Measurements from ENCODE around the gene BMERB1. TPM values are rescaled to one million over a fixed set of nuclear protein-coding genes. Genes with fewer than 3 reads are reported as not detected.
A peak's percentile ranks its signal among the peaks of the same experiment; 100 is the strongest.
"Not testable (repeated sequence)": the region's sequence is repeated elsewhere in the genome, so short reads cannot be mapped to it uniquely, and the experiment has no call there.

Gene BMERB1
- total RNA-seq, 1 experiment from 2014 or later = 10.3 TPM

- no peak for DNase-seq (ENCODE audit: low read depth)
Observed at GRCh38 chr16:15553313-15554088, 119.1 kb downstream of the BMERB1 start.

GRCh38 chr16:15556130-15556529 lies 121.7 kb downstream of the BMERB1 start:
- no peak for DNase-seq (ENCODE audit: low read depth)

- DNase-seq (ENCODE audit: low read depth) = no peak
Observed at GRCh38 chr16:15557258-15557657, 122.9 kb downstream of the BMERB1 start.

GRCh38 chr16:15559176-15559575 lies 124.8 kb downstream of the BMERB1 start:
- no peak for DNase-seq (ENCODE audit: low read depth)

- DNase-seq (ENCODE audit: low read depth) = no peak
Observed at GRCh38 chr16:15564604-15565339, 130.4 kb downstream of the BMERB1 start.

GRCh38 chr16:15566095-15566494 lies 131.7 kb downstream of the BMERB1 start:
- no peak for DNase-seq (ENCODE audit: low read depth)

- DNase-seq (ENCODE audit: low read depth) = no peak
Observed at GRCh38 chr16:15567823-15568222, 133.4 kb downstream of the BMERB1 start.

GRCh38 chr16:15570666-15571065 lies 136.3 kb downstream of the BMERB1 start:
- not testable (repeated sequence) for DNase-seq (ENCODE audit: low read depth)

- DNase-seq (ENCODE audit: low read depth) = no peak
Observed at GRCh38 chr16:15571557-15571956, 137.2 kb downstream of the BMERB1 start.

GRCh38 chr16:15572329-15573001 lies 138.1 kb downstream of the BMERB1 start:
- peak; percentile 20 for DNase-seq (ENCODE audit: low read depth)

GRCh38 chr16:15573274-15573895 lies 139.0 kb downstream of the BMERB1 start:
- DNase-seq (ENCODE audit: low read depth) = no peak

GRCh38 chr16:15573896-15574613 lies 139.7 kb downstream of the BMERB1 start:
- not testable (repeated sequence) for DNase-seq (ENCODE audit: low read depth)

GRCh38 chr16:15574614-15574948 lies 140.2 kb downstream of the BMERB1 start:
- no peak for DNase-seq (ENCODE audit: low read depth)

GRCh38 chr16:15575293-15576049 lies 141.1 kb downstream of the BMERB1 start:
- no peak for DNase-seq (ENCODE audit: low read depth)

- DNase-seq (ENCODE audit: low read depth) = no peak
Observed at GRCh38 chr16:15576960-15577958, 142.9 kb downstream of the BMERB1 start.

GRCh38 chr16:15578824-15579223 lies 144.4 kb downstream of the BMERB1 start:
- DNase-seq (ENCODE audit: low read depth) = no peak

- no peak for DNase-seq (ENCODE audit: low read depth)
Observed at GRCh38 chr16:15581127-15581815, 146.9 kb downstream of the BMERB1 start.

GRCh38 chr16:15583526-15583925 lies 149.1 kb downstream of the BMERB1 start:
- no peak for DNase-seq (ENCODE audit: low read depth)
